Choroid plexus epithelial cell (primary cell): ENCODE results near the gene COL20A1.

Source experiments
- DNase-seq: peaks from one replicate; pipeline ENCODE4 v3.0.0-alpha.2; 2010; ENCODE audit warnings: low read depth
- H3K4me3 ChIP-seq: 2 replicates; pipeline ENCODE4 v1.5.1; 2011; ENCODE audit warnings: low read depth, mild to moderate bottlenecking, control low read depth, low read length, moderate library complexity
- TF ChIP-seq, protein P1 (sequence below): conservative IDR thresholded peaks from 2 replicates; pipeline ENCODE4 v1.5.1; 2011; ENCODE audit warnings: low read depth, mild to moderate bottlenecking, control low read depth, inconsistent platforms, low read length, moderate library complexity

Gene COL20A1

DNA sequence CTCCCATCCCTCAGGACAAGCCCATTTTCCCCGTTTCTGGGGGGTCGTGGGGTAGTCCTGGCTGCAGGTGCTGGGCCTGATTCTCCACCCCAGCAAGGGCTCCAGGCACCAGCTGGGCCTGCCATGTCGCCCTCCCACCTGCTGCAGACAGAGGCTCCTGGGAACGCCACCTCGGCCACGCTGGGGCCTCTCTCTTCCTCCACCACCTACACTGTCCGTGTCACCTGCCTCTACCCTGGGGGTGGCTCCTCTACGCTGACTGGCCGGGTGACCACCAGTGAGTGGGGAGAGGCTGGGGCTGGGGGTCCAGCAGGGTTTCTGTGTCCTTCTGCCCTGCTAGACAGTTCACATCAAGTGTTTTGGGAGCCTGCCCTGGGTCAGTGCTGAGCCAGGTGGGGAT is 19.3 kb downstream of the COL20A1 start:
- DNase-seq: no peak
- TF ChIP-seq, protein P1, sequence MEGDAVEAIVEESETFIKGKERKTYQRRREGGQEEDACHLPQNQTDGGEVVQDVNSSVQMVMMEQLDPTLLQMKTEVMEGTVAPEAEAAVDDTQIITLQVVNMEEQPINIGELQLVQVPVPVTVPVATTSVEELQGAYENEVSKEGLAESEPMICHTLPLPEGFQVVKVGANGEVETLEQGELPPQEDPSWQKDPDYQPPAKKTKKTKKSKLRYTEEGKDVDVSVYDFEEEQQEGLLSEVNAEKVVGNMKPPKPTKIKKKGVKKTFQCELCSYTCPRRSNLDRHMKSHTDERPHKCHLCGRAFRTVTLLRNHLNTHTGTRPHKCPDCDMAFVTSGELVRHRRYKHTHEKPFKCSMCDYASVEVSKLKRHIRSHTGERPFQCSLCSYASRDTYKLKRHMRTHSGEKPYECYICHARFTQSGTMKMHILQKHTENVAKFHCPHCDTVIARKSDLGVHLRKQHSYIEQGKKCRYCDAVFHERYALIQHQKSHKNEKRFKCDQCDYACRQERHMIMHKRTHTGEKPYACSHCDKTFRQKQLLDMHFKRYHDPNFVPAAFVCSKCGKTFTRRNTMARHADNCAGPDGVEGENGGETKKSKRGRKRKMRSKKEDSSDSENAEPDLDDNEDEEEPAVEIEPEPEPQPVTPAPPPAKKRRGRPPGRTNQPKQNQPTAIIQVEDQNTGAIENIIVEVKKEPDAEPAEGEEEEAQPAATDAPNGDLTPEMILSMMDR: no peak
- H3K4me3 ChIP-seq: no peak overlapping the region

DNA sequence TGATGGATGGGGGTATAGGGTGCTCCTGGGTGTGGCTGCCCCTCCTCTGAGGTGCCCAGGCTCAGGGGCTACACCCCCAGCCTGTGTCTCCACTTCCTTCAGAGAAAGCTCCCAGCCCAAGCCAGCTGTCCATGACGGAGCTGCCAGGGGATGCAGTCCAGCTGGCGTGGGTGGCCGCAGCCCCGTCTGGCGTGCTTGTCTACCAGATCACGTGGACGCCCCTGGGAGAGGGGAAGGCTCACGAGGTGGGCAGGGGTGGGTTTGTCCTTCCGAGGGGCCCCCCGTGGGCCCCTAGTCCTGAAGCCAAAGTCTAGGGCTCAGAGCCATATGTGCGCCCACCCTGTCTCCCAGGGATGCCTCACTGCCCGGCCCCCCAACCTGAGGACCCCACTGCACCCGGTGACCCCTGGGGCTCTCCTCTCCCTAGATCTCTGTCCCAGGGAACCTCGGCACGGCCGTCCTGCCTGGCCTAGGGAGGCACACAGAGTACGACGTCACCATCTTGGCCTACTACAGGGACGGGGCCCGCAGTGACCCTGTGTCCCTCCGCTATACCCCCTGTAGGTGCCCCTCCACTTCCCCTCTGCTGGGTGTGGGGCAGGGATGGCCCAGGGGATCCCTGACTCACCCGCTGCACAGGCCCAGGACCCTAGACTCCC is 19.8 kb downstream of the COL20A1 start:
- DNase-seq: no peak
- TF ChIP-seq, protein P1: no peak
- no peak overlapping the region for H3K4me3 ChIP-seq

- no peak for DNase-seq
- TF ChIP-seq, protein P1: no peak
- H3K4me3 ChIP-seq: no peak overlapping the region
Observed at GRCh38 chr20:63313349-63314014, 20.5 kb downstream of the COL20A1 start.

- DNase-seq: no peak
- TF ChIP-seq, protein P1: no peak
- no peak overlapping the region for H3K4me3 ChIP-seq
Observed at GRCh38 chr20:63314015-63314471, 21.1 kb downstream of the COL20A1 start.

GRCh38 chr20:63314566-63315239 is 21.7 kb downstream of the COL20A1 start:
- TF ChIP-seq, protein P1: no peak
- DNase-seq: no peak
- H3K4me3 ChIP-seq: no peak overlapping the region

GRCh38 chr20:63315240-63315689 is 22.3 kb downstream of the COL20A1 start:
- H3K4me3 ChIP-seq: no peak overlapping the region
- no peak for DNase-seq
- TF ChIP-seq, protein P1: no peak
